HepG2 (cell line): Measurements from ENCODE around the gene SPECC1L. TPM values are rescaled to one million over a fixed set of nuclear protein-coding genes. Genes with fewer than 3 reads are reported as not detected.

ENCODE experiments used
- BORCS8-MEF2B ChIP-seq: sonication (generic); formaldehyde crosslinking; IDR thresholded peaks from 2 replicates; pipeline ENCODE4 v1.8.0; 2022; ENCODE audit warnings: mild to moderate bottlenecking, missing genetic modification reagents
- NONO ChIP-seq, 2 experiments: fragments of 450-650 bp in 1 of 2; sonication (generic) in 1 of 2; formaldehyde crosslinking in 1 of 2; IDR thresholded peaks in 1 of 2; conservative IDR thresholded peaks in 1 of 2; 2 replicates each; pipeline versions ENCODE4 v1.6.1 to v1.8.0; 2017 to 2022; ENCODE audit warnings: mild to moderate bottlenecking in 1 of 2, missing genetic modification reagents in 1 of 2, moderate library complexity in 1 of 2
- PLRG1 ChIP-seq: fragments of 450-650 bp; conservative IDR thresholded peaks from 2 replicates; pipeline ENCODE4 v1.6.1; 2016
- RBM22 ChIP-seq: fragments of 200-400 bp; formaldehyde crosslinking; optimal IDR thresholded peaks from 2 replicates; pipeline ENCODE3; 2017; ENCODE audit warnings: mild to moderate bottlenecking, low read length, moderate library complexity
- RFX5 ChIP-seq: IDR thresholded peaks from 2 replicates; pipeline ENCODE4 v1.6.1; 2011; ENCODE audit warnings: low read depth, low read length, improper control_type of control experiment
- SAFB2 ChIP-seq: sonication (generic); formaldehyde crosslinking; IDR thresholded peaks from 2 replicates; pipeline ENCODE4 v1.5.1; 2020; ENCODE audit warnings: missing genetic modification reagents, low read depth, mild to moderate bottlenecking, borderline replicate concordance
- ZFYVE20 ChIP-seq: sonication (generic); formaldehyde crosslinking; IDR thresholded peaks from 2 replicates; pipeline ENCODE4 v1.8.0; 2023; ENCODE audit warnings: low read depth, mild to moderate bottlenecking, moderate library complexity, missing genetic modification reagents, borderline replicate concordance
- ZNF232 ChIP-seq: sonication (generic); formaldehyde crosslinking; IDR thresholded peaks from 2 replicates; pipeline ENCODE4 v1.4.0; 2020; ENCODE audit warnings: missing genetic modification reagents, borderline replicate concordance
- ZNF253 ChIP-seq: sonication (generic); formaldehyde crosslinking; IDR thresholded peaks from 2 replicates; pipeline ENCODE4 v1.8.0; 2022; ENCODE audit warnings: mild to moderate bottlenecking, missing genetic modification reagents, borderline replicate concordance
- ZNF335 ChIP-seq: sonication (generic); formaldehyde crosslinking; IDR thresholded peaks from 2 replicates; pipeline ENCODE4 v1.4.0; 2020; ENCODE audit warnings: missing genetic modification reagents
- ZNF432 ChIP-seq: sonication (generic); formaldehyde crosslinking; IDR thresholded peaks from 2 replicates; pipeline ENCODE4 v1.5.0; 2020; ENCODE audit warnings: missing genetic modification reagents, mild to moderate bottlenecking, borderline replicate concordance
- ZNF773 ChIP-seq: sonication (generic); formaldehyde crosslinking; IDR thresholded peaks from 2 replicates; pipeline ENCODE4 v1.4.0; 2020; ENCODE audit warnings: missing genetic modification reagents, borderline replicate concordance
- ZNF790 ChIP-seq: sonication (generic); formaldehyde crosslinking; IDR thresholded peaks from 2 replicates; pipeline ENCODE4 v1.8.0; 2022; ENCODE audit warnings: missing genetic modification reagents, mild to moderate bottlenecking, borderline replicate concordance
- polyA plus RNA-seq, 8 experiments: library from polyadenylated mRNA; depleted of rRNA in 3 of 8; stranded (reverse) in 7 of 8; unstranded in 1 of 8; fragments of >200 nt; fragmentation: Illumina TruSeq in 4 of 8; extraction: Trizol in 4 of 8; gene quantifications; 2 replicates each; pipeline versions ENCODE4 v1.2.1 to v1.2.3, GENCODE V29; 2011 to 2016; ENCODE audit warnings: low read depth in 4 of 8, missing spikeins in 1 of 8, mixed read lengths in 1 of 8; ENCODE audit not compliant: insufficient read depth in 1 of 8
- total RNA-seq, 5 experiments: library from RNA; depleted of rRNA; stranded (reverse); fragments of >200 nt; fragmentation: Illumina TruSeq; extraction: Trizol; gene quantifications; 2 replicates each; pipeline ENCODE4 v1.2.3, GENCODE V29; 2016; ENCODE audit warnings: low read depth in 1 of 5
- TF ChIP-seq, protein P1 (sequence below): sonication (generic); formaldehyde crosslinking; conservative IDR thresholded peaks from 2 replicates; pipeline ENCODE4 v1.8.1; 2023; ENCODE audit warnings: missing genetic modification reagents
- TF ChIP-seq, protein P2 (sequence below): sonication (generic); formaldehyde crosslinking; IDR thresholded peaks from 2 replicates; pipeline ENCODE4 v1.4.0; 2020; ENCODE audit warnings: mild to moderate bottlenecking, missing genetic modification reagents
- TF ChIP-seq, protein P3 (sequence below): sonication (generic); formaldehyde crosslinking; IDR thresholded peaks from 2 replicates; pipeline ENCODE4 v1.4.0; 2020; ENCODE audit warnings: missing genetic modification reagents; ENCODE audit errors: not compliant biosample characterization
- TF ChIP-seq, protein P4 (sequence below): sonication (generic); formaldehyde crosslinking; IDR thresholded peaks from 2 replicates; pipeline ENCODE4 v1.8.1; 2023; ENCODE audit warnings: missing genetic modification reagents, mild to moderate bottlenecking, borderline replicate concordance
- TF ChIP-seq, protein P5 (sequence below): sonication (generic); formaldehyde crosslinking; IDR thresholded peaks from 2 replicates; pipeline ENCODE4 v1.4.0; 2020; ENCODE audit warnings: mild to moderate bottlenecking, missing genetic modification reagents

SPECC1L gene
- total and polyA plus RNA-seq, 2 of the 13 experiments (the other 11 are each of a cell fraction or from before 2014, with no cell fraction given): 14.1 to 30.3 TPM

DNA sequence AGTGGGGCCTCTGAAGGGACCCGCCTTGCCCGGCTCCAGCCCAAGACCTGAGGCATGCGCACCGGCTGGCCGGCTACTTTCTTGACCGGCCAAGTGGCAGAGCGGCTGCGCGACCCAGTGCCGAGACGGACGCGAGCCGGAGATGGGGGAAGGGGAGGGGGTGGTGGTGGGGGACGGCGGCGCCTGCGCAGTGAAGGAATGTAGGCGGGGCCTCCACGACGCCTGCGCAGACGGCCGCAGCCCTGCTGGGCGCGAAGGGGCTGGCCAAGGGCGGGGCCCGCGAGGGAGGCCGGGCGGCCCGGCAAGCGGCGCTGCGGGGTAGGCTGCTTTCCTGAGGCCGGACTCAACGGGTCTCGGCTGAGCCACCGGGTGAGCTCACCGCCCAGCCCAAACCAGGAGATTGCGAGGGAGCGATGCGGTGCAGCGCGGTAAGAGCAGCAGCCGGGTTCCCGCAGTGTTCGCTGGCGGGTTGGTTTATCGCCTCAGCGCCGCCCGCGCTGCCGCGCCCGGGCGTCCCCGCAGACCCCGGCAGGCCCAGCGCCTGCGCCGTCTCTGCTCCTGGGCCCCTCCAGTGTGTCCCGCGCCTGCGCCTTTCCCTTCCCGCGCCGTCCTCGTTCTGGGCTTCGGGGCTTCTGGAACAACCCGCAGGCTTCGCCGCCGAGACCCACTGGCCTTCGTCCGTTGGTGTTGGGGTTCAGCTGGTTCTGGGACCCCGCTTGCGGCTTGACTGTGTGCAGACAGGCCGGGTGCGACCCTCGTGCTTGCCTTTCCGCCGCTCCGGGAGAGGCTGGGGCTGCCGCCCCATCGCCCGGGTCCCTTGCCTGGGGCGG, at the start of gene SPECC1L (continued):
- TF ChIP-seq NONO (IDR thresholded peaks at IDR 0.05): no peak
- peak; percentile 92 for TF ChIP-seq NONO (CRISPR knock-in tag; conservative IDR thresholded peaks at IDR 0.05)
- no peak for TF ChIP-seq PLRG1
- 0 out of 2 replicates have a peak, but pooled peaks have one; percentile 55 for TF ChIP-seq ZNF773 (CRISPR knock-in tag)
- TF ChIP-seq ZNF335 (CRISPR knock-in tag): no peak; the same call in none of the 2 replicates
- TF ChIP-seq ZNF790 (CRISPR knock-in tag): no peak
- TF ChIP-seq SAFB2: no peak
- TF ChIP-seq RFX5: 0 out of 2 replicates have a peak, but pooled peaks have one; percentile 8
- TF ChIP-seq ZNF432 (CRISPR knock-in tag): no peak
- 0 out of 2 replicates have a peak, but pooled peaks have one; percentile 55 for TF ChIP-seq ZFYVE20
- peak; percentile 41; the same call in 1 of the 2 replicates for TF ChIP-seq BORCS8-MEF2B
- TF ChIP-seq, protein P1, sequence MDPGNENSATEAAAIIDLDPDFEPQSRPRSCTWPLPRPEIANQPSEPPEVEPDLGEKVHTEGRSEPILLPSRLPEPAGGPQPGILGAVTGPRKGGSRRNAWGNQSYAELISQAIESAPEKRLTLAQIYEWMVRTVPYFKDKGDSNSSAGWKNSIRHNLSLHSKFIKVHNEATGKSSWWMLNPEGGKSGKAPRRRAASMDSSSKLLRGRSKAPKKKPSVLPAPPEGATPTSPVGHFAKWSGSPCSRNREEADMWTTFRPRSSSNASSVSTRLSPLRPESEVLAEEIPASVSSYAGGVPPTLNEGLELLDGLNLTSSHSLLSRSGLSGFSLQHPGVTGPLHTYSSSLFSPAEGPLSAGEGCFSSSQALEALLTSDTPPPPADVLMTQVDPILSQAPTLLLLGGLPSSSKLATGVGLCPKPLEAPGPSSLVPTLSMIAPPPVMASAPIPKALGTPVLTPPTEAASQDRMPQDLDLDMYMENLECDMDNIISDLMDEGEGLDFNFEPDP: no peak
- TF ChIP-seq, protein P2, sequence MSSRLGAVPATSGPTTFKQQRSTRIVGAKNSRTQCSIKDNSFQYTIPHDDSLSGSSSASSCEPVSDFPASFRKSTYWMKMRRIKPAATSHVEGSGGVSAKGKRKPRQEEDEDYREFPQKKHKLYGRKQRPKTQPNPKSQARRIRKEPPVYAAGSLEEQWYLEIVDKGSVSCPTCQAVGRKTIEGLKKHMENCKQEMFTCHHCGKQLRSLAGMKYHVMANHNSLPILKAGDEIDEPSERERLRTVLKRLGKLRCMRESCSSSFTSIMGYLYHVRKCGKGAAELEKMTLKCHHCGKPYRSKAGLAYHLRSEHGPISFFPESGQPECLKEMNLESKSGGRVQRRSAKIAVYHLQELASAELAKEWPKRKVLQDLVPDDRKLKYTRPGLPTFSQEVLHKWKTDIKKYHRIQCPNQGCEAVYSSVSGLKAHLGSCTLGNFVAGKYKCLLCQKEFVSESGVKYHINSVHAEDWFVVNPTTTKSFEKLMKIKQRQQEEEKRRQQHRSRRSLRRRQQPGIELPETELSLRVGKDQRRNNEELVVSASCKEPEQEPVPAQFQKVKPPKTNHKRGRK: no peak
- peak; percentile 87 for TF ChIP-seq ZNF232 (CRISPR knock-in tag)
- TF ChIP-seq ZNF253 (CRISPR knock-in tag): no peak; the same call in 1 of the 2 replicates
- TF ChIP-seq, protein P3, sequence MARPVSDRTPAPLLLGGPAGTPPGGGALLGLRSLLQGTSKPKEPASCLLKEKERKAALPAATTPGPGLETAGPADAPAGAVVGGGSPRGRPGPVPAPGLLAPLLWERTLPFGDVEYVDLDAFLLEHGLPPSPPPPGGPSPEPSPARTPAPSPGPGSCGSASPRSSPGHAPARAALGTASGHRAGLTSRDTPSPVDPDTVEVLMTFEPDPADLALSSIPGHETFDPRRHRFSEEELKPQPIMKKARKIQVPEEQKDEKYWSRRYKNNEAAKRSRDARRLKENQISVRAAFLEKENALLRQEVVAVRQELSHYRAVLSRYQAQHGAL (CRISPR knock-in tag): no peak
- no peak for TF ChIP-seq RBM22
- TF ChIP-seq, protein P4, sequence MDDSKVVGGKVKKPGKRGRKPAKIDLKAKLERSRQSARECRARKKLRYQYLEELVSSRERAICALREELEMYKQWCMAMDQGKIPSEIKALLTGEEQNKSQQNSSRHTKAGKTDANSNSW (CRISPR knock-in tag): 0 out of 2 replicates have a peak, but pooled peaks have one; percentile 73
- TF ChIP-seq, protein P5, sequence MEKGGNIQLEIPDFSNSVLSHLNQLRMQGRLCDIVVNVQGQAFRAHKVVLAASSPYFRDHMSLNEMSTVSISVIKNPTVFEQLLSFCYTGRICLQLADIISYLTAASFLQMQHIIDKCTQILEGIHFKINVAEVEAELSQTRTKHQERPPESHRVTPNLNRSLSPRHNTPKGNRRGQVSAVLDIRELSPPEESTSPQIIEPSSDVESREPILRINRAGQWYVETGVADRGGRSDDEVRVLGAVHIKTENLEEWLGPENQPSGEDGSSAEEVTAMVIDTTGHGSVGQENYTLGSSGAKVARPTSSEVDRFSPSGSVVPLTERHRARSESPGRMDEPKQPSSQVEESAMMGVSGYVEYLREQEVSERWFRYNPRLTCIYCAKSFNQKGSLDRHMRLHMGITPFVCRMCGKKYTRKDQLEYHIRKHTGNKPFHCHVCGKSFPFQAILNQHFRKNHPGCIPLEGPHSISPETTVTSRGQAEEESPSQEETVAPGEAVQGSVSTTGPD (CRISPR knock-in tag): no peak
